Left ventricle myocardium inferior (tissue), 1 donor: ENCODE results near the gene KDELR3. TPM values are rescaled to one million over a fixed set of nuclear protein-coding genes. Genes with fewer than 3 reads are reported as not detected.
A peak's percentile ranks its signal among the peaks of the same experiment; 100 is the strongest.

ENCODE experiments used
- DNase-seq: peaks from one replicate; pipeline ENCODE4 v3.0.0-alpha.2; 2020
- H3K27ac ChIP-seq: fragments of 200-600 bp; replicated peaks from 2 replicates; pipeline ENCODE4 v1.8.0; 2021
- H3K27me3 ChIP-seq: fragments of 200-600 bp; 2 replicates; pipeline ENCODE4 v1.8.0; 2021; ENCODE audit warnings: low read depth
- H3K36me3 ChIP-seq: fragments of 200-600 bp; 2 replicates; pipeline ENCODE4 v1.8.0; 2021
- H3K4me1 ChIP-seq: fragments of 200-600 bp; 2 replicates; pipeline ENCODE4 v1.8.0; 2021
- H3K4me3 ChIP-seq: fragments of 200-600 bp; 2 replicates; pipeline ENCODE4 v1.8.0; 2021; ENCODE audit warnings: mild to moderate bottlenecking, moderate library complexity
- H3K9me3 ChIP-seq: fragments of 200-600 bp; replicated peaks from 2 replicates; pipeline ENCODE4 v1.8.0; 2021
- intact Hi-C: fragments of 100-400 bp; cut with micrococcal nuclease; formaldehyde crosslinking; loops from one replicate; pipeline ENCODE4 v1.11.0; 2022
- total RNA-seq: library from RNA; stranded (reverse); fragmentation: NEBNext Ultra II Directional; extraction: Animal tissue kit (Norgen Biotek cat#: 25700); gene quantifications from one replicate; pipeline ENCODE4 v1.2.1, GENCODE V29; 2021
- TF ChIP-seq, protein P1 (sequence below): fragments of 200-600 bp; IDR thresholded peaks from 2 replicates; pipeline ENCODE4 v1.8.0; 2021; ENCODE audit warnings: antibody characterized with exemption, mild to moderate bottlenecking, borderline replicate concordance
- donor health status: DM: no; HTN: yes; CAD: no; lungs with severe emphysema.

Gene KDELR3
- total RNA-seq, 1 donor from 2014 or later = 6.0 TPM

DNA sequence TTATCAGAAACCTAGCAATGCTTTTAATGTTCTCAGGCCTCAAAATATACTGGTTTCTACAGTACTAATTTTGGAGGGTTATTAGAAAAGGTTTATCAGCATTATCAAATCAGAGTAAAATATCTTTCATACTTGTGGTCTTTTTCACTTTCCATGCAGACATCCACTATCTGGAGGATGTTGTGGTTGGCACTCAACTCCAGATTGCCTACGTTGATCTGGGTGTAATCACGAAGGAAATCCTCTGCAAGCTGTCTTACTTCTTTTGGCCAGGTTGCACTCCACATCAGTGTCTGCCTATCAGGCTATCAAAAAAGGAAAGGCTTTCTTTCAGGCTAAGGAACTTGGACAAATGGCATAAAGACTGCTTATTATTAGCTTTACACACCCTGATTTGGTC, 26.6 kb downstream of the KDELR3 start:
- peaks cover 90% of the 10 kb centered on the region for H3K4me1 ChIP-seq
- no peak for DNase-seq
- H3K36me3 ChIP-seq = peaks cover 100% of the 10 kb centered on the region
- H3K27ac ChIP-seq = no peak overlapping the region
- TF ChIP-seq, protein P1, sequence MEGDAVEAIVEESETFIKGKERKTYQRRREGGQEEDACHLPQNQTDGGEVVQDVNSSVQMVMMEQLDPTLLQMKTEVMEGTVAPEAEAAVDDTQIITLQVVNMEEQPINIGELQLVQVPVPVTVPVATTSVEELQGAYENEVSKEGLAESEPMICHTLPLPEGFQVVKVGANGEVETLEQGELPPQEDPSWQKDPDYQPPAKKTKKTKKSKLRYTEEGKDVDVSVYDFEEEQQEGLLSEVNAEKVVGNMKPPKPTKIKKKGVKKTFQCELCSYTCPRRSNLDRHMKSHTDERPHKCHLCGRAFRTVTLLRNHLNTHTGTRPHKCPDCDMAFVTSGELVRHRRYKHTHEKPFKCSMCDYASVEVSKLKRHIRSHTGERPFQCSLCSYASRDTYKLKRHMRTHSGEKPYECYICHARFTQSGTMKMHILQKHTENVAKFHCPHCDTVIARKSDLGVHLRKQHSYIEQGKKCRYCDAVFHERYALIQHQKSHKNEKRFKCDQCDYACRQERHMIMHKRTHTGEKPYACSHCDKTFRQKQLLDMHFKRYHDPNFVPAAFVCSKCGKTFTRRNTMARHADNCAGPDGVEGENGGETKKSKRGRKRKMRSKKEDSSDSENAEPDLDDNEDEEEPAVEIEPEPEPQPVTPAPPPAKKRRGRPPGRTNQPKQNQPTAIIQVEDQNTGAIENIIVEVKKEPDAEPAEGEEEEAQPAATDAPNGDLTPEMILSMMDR = no peak
- intact Hi-C loops = no loop called here
- no peak overlapping the region for H3K4me3 ChIP-seq
- no peaks in the 10 kb centered on the region for H3K9me3 ChIP-seq
- H3K27me3 ChIP-seq = no peaks in the 10 kb centered on the region

DNA sequence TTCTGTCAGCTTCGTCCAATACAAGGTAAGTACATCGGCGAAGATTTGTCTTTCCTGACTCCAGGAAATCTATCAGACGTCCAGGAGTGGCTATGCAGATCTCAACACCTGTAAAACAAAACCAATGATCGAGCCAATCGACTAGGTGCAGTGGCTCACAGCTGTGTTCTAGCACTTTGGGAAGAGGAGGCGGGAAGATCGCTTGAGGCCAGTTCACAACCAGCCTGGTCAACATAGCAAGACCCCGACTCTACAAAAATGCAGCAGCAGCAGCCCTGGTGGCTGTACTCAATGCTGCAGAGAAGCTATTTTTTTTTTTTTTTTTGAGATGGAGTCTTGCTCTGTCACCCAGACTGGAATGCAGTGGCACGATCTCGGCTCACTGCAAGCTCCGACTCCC, 27.0 kb downstream of the KDELR3 start:
- Histone ChIP-seq H3K27ac (no peak overlapping the region), H3K4me1 (peaks cover 90% of the 10 kb centered on the region), H3K27me3 (no peaks in the 10 kb centered on the region), H3K9me3 (no peaks in the 10 kb centered on the region), H3K4me3 (no peak overlapping the region), H3K36me3 (peaks cover 100% of the 10 kb centered on the region)
- intact Hi-C loops = no loop called here
- TF ChIP-seq, protein P1 = no peak
- no peak for DNase-seq

- no peaks in the 10 kb centered on the region for H3K27me3 ChIP-seq
- intact Hi-C loops = no loop called here
- H3K4me1 ChIP-seq = peaks cover 89% of the 10 kb centered on the region
- TF ChIP-seq, protein P1 = no peak
- H3K4me3 ChIP-seq = no peak overlapping the region
- DNase-seq = no peak
- H3K9me3 ChIP-seq = no peaks in the 10 kb centered on the region
- H3K27ac ChIP-seq = no peak overlapping the region
- peaks cover 90% of the 10 kb centered on the region for H3K36me3 ChIP-seq
Observed at GRCh38 chr22:38497869-38498268, 30.0 kb downstream of the KDELR3 start.

DNA sequence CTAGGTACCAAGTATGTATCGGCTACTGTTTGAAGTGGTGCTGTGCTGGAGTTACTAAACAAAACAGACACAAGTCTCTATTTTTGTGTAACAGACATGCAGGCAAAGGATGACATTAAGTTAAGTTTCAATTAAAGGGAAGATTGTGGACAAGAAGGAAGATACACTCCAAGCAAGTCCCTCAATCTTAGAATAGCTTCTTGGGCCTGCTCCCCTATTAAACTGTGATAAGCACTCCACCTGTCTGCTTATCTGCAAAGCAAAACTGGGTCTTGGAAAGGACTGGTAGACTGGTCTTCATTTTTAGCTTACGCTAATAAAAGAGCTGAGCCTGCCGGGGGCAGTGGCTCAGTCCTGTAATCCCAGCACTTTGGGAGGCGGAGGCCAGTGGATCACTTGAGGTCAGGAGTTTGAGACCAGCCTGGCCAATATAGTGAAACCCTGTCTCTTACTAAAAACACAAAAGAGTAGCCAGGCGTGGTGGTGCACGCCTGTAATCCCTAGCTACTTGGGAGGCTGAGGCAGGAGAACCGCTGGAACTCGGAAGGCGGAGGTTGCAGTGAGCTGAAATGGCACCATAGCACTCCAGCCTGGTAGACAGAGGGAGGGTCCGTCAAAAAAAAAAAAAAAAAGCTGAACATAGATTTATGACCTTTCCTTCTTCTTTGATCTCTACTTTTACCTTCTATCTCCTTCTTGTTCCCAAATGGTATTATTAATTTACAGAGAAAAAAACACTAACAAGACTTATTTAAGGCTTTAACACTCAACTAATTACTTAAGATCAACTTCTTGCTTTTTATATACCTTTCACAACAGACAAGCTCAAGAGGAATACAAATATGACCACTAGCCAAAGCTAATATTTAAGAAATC, 34.1 kb downstream of the KDELR3 start:
- H3K4me3 ChIP-seq = peak overlapping the region; percentile 93

GRCh38 chr22:38503021-38503420, 35.1 kb downstream of the KDELR3 start:
- TF ChIP-seq, protein P1 = no peak
- intact Hi-C loops = no loop called here
- H3K9me3 ChIP-seq = no peaks in the 10 kb centered on the region
- no peaks in the 10 kb centered on the region for H3K27me3 ChIP-seq
- peak overlapping the region; percentile 7 for H3K27ac ChIP-seq
- H3K36me3 ChIP-seq = peaks cover 47% of the 10 kb centered on the region
- H3K4me1 ChIP-seq = peaks cover 85% of the 10 kb centered on the region
- H3K4me3 ChIP-seq = peak overlapping the region; percentile 93
- DNase-seq = no peak

More for the DNA sequence above, 34.1 kb downstream of the KDELR3 start:
- H3K4me1 ChIP-seq = peaks cover 88% of the 10 kb centered on the region
- DNase-seq = no peak
- peak overlapping the region; percentile 7 for H3K27ac ChIP-seq
- no peaks in the 10 kb centered on the region for H3K9me3 ChIP-seq
- peaks cover 57% of the 10 kb centered on the region for H3K36me3 ChIP-seq
- no peaks in the 10 kb centered on the region for H3K27me3 ChIP-seq
- intact Hi-C loops = no loop called here
- TF ChIP-seq, protein P1 = no peak
